EL (cell line): ENCODE measurements around the gene RASGRF1.

ENCODE experiments used
- DNase-seq: peaks from one replicate; pipeline ENCODE4 v3.0.0-alpha.2; 2016

The RASGRF1 gene

DNA sequence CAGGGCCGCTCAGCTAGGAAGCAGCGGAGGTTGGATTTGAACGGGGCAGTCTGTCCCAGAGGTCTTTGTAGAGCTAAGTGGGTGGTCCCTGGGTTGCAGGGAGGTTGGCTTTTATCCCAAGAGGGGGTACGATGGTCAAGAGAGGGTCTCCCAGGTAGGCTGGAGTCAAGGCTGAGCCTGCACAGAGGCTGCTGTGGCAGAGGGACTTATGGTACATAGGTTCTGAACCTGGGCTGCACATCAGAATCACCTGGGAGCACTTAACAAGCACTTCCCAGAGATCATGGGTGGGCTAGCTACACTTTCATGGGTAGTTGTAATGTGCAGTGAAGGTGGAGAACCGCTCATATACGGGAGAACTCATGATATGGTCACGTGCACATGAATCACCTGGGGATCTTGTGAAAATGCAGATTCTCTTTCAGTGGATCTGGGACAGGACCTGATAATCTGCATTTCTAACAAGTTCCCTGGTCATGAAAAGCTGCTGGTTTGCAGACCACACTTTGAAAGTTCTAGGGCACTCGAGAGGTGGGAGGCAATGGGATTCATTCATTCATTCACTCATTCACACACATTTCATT is 2.9 kb upstream of the RASGRF1 start:
- DNase-seq: no peak

DNA sequence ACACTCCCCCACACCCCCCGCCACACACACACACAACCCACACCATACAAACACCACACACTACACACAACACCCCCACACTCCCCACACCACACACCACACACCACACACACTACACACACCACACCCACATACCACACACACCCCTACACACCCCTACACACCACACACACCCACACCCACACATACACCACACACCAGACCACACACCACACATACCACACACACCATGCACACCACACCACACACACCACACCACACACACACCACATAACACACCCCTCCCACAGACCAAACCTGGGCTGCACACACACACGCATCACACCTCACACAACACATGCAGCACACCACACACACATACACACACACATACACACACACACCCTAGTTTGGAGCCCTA is 1.8 kb upstream of the RASGRF1 start:
- DNase-seq: no peak

DNA sequence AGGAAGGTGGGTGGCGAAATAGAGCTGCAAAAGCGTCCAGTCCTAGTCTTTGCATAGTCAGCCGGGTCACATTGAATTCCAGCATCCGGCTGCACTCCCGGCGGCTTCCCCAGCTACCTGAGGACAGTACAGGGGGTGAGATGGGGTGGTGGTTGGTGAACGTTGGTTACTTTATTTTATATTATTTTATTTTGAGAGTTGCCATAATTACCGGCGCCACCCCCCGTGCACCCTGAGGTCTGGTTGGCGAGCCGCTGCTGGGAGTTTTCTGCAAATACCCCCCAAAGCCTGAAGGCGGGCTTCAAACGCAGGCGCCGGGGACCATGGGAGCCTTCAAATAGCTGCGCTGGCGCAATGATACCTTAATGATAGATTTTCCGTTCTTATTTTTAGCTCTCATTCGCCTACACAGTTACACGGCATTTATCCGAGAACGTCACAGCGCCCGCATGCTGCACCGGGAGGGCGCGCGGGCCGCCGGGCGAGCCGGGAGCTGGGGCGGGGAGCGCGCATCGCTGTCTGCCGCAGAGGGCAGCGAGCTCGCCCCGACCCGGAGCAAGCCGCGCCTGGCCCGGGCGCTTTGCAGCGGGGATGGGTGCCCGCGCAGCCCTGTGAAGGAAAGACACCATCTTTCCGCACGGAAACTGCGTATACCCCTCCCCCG is 756 bp upstream of the RASGRF1 start:
- DNase-seq: no peak

DNA sequence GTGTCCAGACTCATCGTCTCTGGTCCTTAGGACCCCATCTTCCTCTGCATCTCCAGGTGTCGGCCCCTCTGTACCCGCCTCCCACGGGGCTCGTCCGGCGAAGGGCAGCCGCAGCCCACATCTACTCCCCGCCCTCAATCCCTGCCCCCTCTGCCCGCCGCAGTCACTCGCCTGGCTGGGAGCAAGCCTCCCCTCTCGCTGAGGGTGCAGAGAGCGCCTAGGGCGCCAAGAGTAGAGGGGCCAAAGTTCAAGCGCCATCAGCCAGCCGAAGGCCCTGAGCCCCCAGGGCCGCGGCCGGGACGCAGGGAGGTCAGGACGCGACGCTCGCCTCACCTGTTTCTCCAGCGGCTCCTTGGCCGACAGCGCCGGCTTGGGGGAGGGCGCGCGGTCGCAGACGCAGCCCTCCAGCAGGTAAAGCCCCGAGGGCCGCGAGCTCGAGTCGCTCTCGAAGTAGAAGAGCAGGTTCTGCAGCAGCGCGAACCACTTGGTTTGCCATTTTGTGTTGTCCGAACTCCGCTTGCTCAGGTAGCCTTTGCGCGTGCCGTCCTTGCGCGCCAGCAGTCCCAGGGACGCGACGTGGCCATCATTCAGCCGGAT is 592 bp downstream of the RASGRF1 start:
- no peak for DNase-seq

DNA sequence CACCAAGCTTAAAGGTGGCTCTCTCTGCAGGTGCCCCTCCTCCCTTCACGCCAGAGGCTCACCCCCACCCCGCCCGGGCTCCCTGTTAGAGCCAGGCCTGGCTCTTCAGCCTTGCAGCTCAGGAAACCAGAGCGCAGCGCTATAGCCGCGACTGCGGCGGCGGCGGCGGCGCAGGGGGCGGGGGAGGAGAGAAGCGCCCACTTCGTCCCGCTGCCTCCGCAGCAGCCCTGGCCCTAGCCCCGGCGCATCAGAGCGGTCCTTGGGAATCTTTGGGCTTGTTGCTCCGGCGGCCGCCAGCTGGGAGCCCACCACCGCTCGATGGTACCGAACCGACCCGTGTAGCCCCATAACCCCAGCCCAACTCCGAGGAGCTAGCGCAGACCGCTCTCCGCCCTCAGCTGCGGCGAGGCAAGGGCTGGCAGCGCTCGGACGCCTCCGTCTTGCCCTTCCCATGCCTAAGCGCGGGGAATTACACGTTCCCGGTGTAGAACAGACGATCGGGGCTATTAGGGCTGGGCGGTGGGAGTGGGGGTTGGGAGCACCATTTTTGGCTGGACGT is 1.2 kb downstream of the RASGRF1 start:
- DNase-seq: no peak

DNA sequence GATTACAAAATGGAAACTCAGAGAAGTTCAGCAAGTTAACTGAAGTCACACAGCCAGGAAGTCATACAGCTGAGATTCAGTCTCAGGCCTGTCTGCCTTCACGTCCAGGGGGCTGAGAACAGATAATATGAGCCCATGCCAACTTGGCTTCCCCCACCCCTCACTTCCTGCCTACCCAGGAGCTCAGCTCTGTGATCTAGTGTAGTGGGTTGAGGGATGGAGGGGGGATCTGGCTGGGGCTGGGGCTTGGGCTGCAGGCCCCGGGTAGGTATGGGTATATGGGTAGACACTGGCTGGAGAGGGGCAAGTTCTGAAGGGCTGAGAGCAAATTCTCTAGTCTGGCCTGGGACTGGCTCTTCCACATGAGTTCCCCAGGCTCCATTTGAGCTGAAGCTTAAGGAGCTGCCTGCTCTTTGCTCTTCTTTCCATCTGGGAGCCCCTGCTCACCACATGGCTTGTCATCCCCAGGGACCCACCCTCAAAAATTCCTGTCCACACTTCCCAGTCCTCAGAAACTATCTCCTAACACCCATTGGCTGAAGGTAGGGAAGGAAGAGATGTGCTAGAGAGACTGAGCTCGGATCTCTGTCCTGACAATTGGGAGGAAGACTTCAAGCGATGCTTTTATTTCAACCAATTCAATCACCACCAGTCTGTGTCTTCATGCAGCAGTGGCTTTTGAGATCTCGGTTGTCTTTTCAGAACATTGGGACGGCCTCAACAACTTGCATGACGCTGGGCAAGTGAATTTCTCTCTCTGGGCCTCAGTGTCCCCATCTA is 2.0 kb downstream of the RASGRF1 start:
- no peak for DNase-seq

DNA sequence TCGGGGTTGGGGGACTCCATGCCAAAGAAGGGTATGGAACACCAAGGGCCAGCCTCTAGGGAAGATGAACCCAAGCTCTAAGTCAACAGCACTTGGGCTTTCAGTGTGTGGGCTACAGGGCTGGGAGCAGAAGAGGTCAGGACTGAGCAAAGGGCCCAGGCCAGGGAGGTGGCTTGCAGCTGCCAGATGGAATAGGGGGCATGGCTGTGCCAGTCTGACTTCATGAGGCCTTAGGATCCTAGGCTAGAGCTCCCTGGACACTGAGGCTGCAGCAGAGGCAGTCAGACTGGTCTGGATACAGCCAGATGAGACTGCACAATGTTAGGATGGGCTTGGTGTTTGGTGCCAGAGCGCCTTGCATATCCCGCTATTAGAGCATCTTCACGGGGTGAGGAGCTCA is 3.8 kb downstream of the RASGRF1 start:
- no peak for DNase-seq

DNA sequence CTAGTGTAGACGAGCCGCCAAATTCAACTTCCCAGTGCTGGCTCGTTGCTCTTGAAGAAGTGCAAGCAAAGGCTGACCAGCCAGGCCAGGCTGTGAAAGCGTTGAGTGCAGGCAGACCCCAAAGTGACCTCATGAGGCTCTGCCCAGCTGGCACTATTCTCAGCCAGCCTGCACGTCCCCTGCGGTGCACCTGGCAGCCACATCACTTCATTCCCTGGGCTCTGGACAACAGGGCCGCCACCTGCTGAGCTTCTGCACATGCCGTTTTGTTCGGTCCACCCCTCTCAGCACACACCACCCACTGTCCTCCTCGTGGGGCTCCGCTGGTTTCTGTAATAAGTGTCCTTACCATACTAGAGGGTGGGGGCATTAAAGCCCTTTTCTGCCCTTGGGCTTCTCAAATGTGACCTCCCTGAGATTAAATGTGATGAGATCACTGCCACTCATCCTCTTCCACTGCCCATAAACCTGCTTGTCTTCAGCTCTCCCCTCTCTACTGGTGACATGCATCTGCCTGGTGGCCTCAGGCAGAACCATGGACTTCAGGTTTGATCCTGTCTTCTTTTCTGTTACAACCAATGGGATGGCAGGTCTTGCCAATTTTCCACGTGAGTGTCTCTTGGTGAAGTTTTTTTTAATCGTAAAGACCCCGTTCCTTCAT is 6.1 kb downstream of the RASGRF1 start:
- DNase-seq: no peak

DNA sequence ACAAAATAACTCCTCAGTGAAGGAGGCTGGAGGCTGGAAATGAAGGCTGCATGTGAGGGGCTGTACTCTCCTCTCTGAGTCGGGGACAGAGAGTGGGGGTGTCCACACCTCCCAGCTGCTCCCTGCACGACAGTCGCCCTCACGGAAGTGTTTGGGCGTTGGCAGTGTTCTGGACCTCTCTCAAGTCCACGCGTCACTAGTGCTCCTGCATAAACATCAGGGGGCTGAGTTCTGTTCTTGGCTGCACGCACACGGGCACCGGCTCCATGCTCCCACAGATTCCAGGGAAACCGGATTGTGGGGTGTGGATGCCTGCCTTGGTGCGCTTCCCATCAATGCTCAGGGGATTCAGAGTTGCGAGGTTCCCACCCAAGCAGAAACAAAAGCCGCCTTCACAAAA is 7.4 kb downstream of the RASGRF1 start:
- DNase-seq: no peak

DNA sequence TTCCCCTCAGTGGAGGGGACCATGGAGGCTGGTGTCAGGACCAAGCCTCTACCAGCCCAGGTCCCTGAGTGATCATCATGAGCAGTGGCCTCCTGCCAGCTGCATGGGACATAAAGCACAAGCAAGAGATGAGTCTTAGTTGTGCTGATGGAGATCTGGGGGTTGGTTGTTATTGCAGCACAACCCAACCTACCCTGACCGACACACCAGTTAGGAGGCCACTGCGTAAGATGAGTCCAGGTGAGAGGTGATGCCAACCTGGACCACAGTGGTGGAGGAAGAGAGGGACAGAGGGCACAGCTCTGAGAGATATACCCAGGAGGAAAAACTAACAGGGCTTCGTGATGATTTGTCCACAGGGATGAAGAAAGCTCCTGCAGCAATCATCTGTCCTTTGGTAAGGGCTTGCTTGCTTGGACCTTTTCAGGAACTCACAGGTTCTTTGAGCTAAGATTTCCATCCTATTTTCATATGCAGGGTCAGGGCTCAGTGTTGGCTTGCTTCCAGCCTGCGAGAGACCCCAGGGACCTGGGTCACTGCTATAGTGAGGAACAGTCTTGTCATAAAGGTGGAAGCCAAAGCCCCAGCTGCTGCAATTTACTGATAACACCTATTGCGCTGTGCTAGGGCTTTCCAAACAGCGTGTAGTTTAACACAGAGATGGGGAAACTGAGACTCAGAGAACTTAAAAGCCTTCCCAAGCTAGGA is 8.1 kb downstream of the RASGRF1 start:
- no peak for DNase-seq

DNA sequence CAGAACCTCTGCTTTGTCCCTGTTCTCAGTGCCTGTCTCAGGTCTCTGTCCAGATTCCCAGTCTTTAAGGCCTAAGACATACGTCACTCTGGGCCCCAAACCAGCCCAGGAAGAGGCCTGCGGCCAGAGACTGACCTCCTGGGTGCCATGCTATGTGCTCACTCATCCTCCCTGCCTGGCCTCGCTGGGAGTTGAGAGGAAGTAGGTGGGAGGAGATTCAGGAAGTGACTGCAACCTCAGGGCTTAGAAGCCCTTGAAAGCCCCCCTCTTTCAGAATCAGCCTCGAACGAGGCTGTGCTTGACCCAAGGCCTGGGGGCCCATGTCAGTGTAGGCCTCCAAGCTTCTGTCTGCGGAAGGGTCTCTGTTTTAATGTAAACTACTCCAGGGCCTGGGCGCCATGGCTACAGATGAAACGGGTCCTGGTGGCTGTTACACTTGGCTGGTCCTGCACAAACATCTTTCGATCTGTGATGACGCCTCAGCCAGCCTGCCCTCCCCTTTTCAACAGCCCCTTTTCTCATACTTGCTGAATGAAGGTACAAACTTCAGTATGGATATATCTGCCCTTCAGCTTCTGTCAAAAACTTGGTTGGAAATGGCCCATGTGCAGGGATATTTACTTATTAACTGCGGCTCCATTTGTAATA is 11.7 kb downstream of the RASGRF1 start:
- DNase-seq: no peak

DNA sequence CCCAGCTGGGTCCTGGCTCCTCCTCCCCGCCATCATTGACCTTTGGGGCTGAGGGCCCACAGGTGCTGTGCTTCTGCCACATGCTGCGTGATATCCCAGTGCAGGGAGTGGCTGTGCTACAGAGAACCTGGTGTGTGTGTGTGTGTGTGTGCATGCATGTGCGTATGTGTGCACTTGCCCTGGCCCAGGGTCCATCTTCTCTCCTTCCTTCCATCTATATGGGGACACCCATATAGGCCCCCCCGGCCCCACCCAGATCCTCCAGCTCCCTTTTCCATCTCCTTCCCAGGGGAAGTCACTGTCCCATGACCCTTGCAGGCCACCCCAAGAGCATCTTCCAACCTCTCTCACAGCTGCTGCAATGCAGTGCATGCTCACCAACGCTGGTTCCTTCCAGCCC is 12.6 kb downstream of the RASGRF1 start:
- DNase-seq: no peak

DNA sequence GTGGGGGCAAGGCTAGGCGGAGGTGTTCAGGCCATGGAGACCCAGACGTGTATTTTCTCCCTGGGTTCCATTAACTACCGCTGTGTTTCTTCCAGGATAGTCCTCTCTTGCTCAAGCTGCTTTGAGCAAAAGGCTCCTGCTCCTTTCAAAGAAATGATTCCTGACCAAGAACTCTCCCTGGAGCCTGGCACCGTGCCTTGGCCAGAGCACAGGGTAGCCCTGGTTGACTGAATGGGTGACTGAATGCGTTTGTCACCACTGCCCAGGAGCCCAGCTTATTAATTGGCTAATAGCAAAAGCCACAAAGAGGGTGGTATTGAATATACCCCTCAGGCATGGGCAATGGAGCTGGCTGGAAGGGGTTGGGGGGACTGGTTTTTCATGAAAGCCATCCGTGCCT is 13.9 kb downstream of the RASGRF1 start:
- DNase-seq: no peak

DNA sequence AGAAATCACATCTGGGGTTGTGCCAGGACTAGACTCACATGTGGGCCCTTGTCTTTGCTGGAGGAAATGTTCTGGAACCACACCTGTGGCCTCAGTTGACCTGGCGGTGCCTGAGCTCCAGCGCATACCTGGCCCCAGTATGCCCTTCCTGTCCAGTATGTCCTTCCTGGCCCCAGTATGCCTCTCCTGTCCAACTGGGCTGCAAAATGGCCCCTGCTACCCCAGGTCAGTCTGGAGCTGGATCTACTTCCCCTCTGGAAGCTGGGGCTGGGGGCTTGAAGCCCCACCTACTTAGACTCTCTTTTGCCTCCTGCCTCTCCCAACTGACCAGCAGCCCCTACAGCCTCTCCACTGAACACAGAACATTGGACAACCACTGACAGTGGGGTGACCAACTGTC is 15.3 kb downstream of the RASGRF1 start:
- DNase-seq: no peak

DNA sequence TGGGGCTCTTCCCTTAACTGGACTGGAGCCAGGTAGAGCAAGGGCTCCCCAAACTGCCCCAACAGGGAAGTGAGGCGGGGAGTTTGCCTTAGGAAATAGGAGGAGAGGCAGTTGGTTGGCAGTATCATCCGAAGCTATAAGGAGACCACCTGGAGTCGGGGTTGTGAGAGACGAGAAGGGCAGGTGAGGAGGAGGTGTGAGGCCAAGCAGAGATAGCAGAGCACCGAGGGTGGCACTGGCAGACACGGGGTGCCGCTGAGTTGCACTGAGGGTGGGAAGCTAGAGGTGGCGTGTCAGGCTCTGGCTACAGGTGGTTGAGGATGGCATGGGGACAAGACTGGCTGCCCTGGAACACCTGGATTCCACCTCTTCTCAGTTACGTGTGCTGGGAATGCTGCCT is 17.2 kb downstream of the RASGRF1 start:
- no peak for DNase-seq

DNA sequence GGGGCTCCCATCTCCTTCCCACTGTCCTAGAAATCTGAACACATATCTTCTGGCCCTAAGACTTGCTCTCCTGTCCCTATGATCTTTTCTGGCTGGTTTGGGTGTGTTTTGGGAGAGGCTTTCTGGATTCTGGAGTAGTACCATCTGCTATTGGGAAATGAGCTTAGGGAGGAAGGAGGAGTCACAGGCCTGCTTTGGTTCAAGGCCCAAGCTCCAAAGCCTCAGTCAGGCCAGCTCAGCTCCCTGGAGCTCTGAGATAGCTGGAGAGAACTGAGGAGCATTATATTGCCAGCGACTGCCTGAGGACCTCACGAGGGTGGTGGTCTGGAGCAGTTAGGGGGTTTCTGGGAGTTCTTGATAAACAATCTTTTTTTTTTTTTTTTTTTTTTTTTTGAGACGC is 18.7 kb downstream of the RASGRF1 start:
- no peak for DNase-seq

DNA sequence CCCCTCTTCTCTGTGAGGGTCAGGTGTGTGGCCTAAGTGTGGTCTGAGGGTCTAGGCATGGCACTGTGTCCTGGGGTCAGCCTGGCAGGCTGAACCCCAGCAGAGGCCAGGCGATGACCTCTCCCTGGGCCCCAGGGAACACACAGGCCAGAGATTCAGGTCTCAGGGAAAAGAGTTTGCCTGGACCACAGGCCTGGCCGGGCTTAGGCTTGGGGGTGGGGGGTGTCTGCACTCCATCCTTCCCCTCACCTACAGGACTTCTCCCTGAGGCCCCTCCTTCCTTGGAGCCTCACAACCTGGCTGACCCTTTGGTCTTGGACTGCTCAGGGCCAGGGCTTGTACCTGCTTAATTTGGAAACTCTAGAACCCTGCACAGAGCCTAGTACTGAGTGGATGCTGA is 21.8 kb downstream of the RASGRF1 start:
- DNase-seq: no peak

DNA sequence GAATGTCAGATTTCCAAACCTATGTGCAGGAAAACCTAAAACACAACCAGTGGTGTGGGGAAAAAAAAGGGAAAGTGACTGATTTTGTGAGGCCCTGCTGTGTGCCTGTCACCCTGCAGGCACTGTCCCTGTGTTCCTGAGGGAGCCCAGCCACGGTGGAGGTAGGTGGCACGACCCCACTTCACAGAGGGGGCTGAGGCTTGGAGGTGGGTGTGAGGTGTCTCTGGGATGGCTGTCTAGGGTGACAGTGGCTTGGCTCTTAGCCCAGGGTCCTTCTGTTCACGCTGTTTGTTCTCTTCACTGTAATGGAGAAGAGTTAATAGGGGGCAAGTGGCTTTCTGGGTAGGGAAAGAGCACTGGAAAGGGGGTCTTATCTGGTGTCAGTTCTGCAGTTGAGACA is 22.6 kb downstream of the RASGRF1 start:
- no peak for DNase-seq

DNA sequence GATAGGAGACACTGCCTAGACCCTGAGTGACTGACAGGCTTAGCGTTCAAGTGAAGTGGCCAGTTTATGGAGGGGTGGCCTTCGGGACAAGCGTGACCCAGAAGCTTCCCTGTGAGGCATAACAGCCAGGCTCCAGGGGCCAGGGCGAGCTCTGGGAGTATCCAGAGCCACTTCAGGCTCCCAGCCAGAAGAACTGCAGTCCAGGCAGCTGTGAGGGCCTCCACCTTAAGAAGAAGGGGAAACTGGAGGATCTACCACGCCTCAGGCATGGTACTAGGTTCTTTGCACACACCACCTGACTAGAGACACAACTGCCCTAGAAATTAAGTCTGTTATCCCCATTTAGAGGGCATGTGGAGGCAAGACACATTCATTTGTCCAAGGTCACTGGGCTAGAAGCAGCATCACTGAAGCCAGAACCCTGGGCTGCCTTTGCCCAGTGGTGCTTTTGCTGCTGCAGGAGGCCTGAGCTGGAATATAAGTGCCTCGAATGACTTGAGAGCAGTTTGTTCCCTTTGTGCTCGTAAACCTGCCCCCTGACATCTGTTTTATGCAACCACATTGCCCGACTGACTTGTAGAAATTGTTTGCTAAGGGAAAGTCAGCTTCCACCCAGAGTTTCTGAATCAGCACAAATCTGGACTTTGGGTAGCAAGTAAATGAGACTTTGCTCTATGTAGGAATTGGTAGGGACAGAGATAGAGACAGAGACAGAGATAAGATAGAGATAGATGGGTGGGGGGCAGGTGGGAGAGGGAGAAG is 23.3 kb downstream of the RASGRF1 start:
- no peak for DNase-seq

DNA sequence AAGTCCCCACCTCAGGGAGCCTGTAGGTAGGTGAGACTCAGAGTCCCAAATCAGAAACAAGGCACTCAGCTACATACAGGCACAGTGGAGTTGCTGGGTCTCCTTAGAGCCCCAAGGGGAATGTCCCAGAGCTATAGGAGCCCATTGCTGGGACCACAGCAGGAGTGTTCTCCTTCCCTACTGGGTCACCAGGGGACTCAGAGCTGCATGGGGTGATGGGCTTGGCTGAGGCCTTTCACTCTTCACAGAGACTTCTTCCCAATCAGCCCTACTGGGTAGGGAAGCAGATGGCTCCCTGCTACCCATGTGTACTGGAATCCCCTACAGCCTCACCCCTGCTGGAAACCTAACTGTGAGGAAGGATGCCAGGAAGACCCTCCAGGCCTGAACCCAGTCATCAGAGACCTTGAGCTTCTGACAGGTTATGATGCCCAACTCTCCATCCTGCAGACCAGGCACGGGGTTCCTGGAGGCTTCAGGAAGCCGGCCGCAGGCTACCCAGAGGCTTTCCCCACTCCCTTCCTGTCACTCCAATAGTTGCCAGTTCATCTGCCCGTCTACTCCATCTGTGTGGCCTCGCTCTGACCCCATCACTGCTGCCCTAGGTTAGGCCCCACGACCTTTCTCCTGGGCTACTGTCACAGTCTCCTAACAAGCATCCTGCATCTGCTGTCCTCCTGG is 24.0 kb downstream of the RASGRF1 start:
- no peak for DNase-seq
